Omental fat pad (tissue), 4 donors: ENCODE data around the gene ORM2. TPM values are rescaled to one million over a fixed set of nuclear protein-coding genes. Genes with fewer than 3 reads are reported as not detected.

Experiments
- ATAC-seq: fragments of 150-250 bp; one replicate; pipeline ENCODE4 v1.9.1; 2016; ENCODE audit warnings: mild to moderate bottlenecking, moderate library complexity; ENCODE audit not compliant: low FRiP score
- DNase-seq: peaks from one replicate; pipeline ENCODE4 v3.0.0-alpha.2; 2019; ENCODE audit warnings: low spot score
- CTCF ChIP-seq, 3 donors: fragments of 450-650 bp; IDR thresholded peaks; one replicate each; pipeline ENCODE4 v1.5.1; 2016 to 2017; ENCODE audit warnings: antibody characterized with exemption in 3 of 3, mild to moderate bottlenecking in 3 of 3, moderate library complexity in 2 of 3
- total RNA-seq, 4 donors: library from RNA; depleted of rRNA; stranded (reverse); fragments of >200 nt; gene quantifications; one replicate each; pipeline ENCODE4 v1.1.0, GENCODE V29; 2016

ORM2 gene
- total RNA-seq, 4 donors from 2014 or later, result 1.6 TPM; not detected in 3

- no peak for DNase-seq
- TF ChIP-seq CTCF (IDR thresholded peaks at IDR 0.05), result no peak
- no peak for ATAC-seq
Measured at GRCh38 chr9:114289106-114289505, 40.6 kb upstream of the ORM2 start.

- DNase-seq, result no peak
- ATAC-seq, result no peak
- no peak for TF ChIP-seq CTCF (IDR thresholded peaks at IDR 0.05)
Measured at GRCh38 chr9:114289571-114290481, 39.8 kb upstream of the ORM2 start.

DNA sequence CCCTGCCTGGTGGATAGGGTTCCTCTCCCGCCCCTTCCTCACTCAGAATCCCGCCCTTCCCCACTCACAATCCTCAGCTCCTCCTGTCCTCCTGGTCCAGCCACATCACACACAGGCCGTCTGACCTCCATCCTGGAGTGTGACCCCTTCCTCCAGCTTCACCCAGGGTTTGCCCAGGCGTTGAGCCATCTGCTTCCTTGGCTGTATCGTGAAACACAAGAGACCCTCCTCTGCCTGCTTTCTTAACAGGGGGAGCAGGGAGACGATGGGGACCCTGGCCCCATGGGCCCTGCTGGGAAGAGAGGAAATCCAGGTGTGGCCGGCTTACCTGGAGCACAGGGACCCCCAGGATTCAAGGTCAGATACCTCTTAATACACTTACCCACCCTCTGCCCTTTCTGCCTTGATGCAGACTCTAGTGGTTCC is 39.1 kb upstream of the ORM2 start:
- DNase-seq (peak; percentile 7), ATAC-seq (no peak)
- TF ChIP-seq CTCF (IDR thresholded peaks at IDR 0.05), result no peak

DNA sequence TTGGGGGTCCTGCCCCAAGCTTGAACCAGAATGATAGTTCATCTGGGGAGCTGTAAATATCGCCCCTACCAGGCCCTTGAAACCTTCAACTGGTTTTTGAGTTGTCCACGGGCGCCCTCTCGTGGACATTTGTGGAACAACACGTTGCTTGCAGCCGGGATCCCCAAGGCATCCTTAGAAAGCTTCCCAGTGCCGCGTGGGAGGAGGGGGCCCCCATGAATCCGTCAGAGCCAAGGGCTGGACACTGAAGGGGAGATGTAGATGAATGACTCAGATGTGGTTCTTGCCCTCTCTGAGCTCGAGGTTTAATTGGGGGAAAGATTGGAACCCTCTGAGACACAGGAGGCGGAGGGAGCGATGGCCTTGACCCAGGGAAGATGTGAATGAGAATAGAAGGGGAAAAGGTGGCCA is 38.6 kb upstream of the ORM2 start:
- peak; percentile 35 for ATAC-seq

DNA sequence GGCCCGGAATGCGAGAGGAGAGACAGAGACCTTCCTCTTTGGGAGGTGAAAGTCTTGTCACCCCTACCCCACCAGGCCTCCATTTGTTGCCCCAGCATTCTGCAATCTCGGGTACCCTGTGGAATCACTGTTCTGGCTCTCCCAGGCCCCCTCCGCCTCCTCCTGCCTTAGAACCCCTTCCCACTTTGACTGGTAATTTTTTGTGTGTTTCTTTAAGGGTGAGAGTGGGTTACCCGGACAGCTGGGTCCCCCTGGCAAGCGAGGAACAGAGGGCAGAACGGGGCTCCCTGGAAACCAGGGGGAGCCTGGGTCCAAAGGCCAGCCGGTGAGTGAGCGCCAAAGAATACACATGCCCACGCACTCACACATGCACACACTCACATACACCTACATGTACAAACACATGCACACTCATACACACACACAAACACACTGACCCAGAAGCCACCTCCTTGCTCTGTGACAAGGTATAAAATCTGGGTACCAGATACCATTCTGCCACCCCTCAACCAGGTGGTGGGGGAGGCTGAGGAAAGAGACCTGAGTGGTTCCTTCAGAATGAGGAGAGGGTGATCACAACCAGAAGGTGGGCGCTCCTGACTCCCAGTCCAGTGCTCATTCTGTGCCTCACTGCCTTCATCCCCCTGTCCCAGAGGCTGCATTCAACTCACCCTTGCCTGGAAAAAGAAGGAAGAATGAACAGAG is 37.6 kb upstream of the ORM2 start:
- no peak for DNase-seq
- ATAC-seq, result no peak
- TF ChIP-seq CTCF (IDR thresholded peaks at IDR 0.05), result no peak

More for the DNA sequence above, 38.6 kb upstream of the ORM2 start:
- DNase-seq, result peak; percentile 90
- peak in 1 of 3 donors; percentile 85 for TF ChIP-seq CTCF (IDR thresholded peaks at IDR 0.05)

GRCh38 chr9:114294664-114295063 is 35.0 kb upstream of the ORM2 start:
- ATAC-seq, result no peak
- no peak for DNase-seq
- no peak for TF ChIP-seq CTCF (IDR thresholded peaks at IDR 0.05)
